NT2/D1 (cell line): Measurements from ENCODE around the gene NKAPL.

Experiments
- SUZ12 ChIP-seq: IDR thresholded peaks from 2 replicates; pipeline ENCODE4 v1.6.1; 2011; ENCODE audit not compliant: insufficient read length, insufficient read depth; ENCODE audit errors: extremely low read depth
- ZNF274 ChIP-seq: IDR thresholded peaks from 2 replicates; pipeline ENCODE4 v1.6.1; 2011; ENCODE audit warnings: mild to moderate bottlenecking, low read depth, low read length

GRCh38 chr6:28291573-28291972 lies 32.5 kb downstream of the NKAPL start:
- TF ChIP-seq ZNF274 (no peak), SUZ12 (no peak)
